SKM-1 (cell line): ENCODE measurements around the gene HS3ST3B1.

Experiments used
- DNase-seq: peaks from one replicate; lab custom pipeline; 2025; ENCODE audit not compliant: unreplicated experiment; lab: John Stamatoyannopoulos, UW

The HS3ST3B1 gene

GRCh38 chr17:14320734-14321475 is 20.0 kb downstream of the HS3ST3B1 start:
- DNase-seq, result no peak

- DNase-seq, result no peak
Measured at GRCh38 chr17:14321476-14321949, 20.6 kb downstream of the HS3ST3B1 start.

- DNase-seq, result no peak
Measured at GRCh38 chr17:14321980-14322776, 21.3 kb downstream of the HS3ST3B1 start.

- DNase-seq, result no peak
Measured at GRCh38 chr17:14323522-14323981, 22.7 kb downstream of the HS3ST3B1 start.

- no peak for DNase-seq
Measured at GRCh38 chr17:14325618-14326167, 24.8 kb downstream of the HS3ST3B1 start.

- no peak for DNase-seq
Measured at GRCh38 chr17:14329900-14330491, 29.1 kb downstream of the HS3ST3B1 start.

GRCh38 chr17:14330492-14330962 is 29.6 kb downstream of the HS3ST3B1 start:
- DNase-seq, result no peak

- no peak for DNase-seq
Measured at GRCh38 chr17:14331225-14331981, 30.5 kb downstream of the HS3ST3B1 start.

GRCh38 chr17:14331982-14332298 is 31.1 kb downstream of the HS3ST3B1 start:
- no peak for DNase-seq

- DNase-seq, result no peak
Measured at GRCh38 chr17:14332331-14332730, 31.4 kb downstream of the HS3ST3B1 start.

- DNase-seq, result no peak
Measured at GRCh38 chr17:14333506-14333905, 32.6 kb downstream of the HS3ST3B1 start.

GRCh38 chr17:14334276-14334840 is 33.5 kb downstream of the HS3ST3B1 start:
- no peak for DNase-seq

- no peak for DNase-seq
Measured at GRCh38 chr17:14334919-14335318, 34.0 kb downstream of the HS3ST3B1 start.

- no peak for DNase-seq
Measured at GRCh38 chr17:14336418-14336817, 35.5 kb downstream of the HS3ST3B1 start.

GRCh38 chr17:14337596-14338079 is 36.8 kb downstream of the HS3ST3B1 start:
- no peak for DNase-seq

GRCh38 chr17:14340857-14341754 is 40.2 kb downstream of the HS3ST3B1 start:
- DNase-seq, result no peak

- no peak for DNase-seq
Measured at GRCh38 chr17:14341866-14342265, 41.0 kb downstream of the HS3ST3B1 start.

GRCh38 chr17:14346801-14347200 is 45.9 kb downstream of the HS3ST3B1 start:
- no peak for DNase-seq

- DNase-seq, result peak; percentile 28
Measured at GRCh38 chr17:14351493-14351892, 50.6 kb downstream of the HS3ST3B1 start.
